ENCODE measurements around the gene LPP.

Gene LPP

DNA sequence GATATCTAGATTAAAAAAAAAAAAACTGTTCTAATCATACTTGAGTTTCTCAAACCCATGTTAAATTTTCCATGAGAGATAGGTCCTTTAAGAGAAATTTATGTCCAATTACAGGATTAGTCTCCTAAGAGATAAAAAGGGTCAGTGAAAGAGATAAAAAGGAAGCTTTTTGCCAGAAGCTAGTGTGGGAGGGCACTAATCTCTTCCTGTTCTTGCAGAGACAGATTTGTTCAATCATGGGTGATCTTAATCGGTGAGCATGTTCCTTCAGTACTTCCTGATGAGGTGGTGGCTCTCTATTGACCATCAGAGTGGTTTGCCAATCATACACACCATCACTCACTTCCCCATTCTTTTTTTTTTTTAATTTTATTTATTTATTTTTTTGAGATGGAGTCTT, 16.9 kb upstream of the LPP start:
- no peak for DNase-seq

DNA sequence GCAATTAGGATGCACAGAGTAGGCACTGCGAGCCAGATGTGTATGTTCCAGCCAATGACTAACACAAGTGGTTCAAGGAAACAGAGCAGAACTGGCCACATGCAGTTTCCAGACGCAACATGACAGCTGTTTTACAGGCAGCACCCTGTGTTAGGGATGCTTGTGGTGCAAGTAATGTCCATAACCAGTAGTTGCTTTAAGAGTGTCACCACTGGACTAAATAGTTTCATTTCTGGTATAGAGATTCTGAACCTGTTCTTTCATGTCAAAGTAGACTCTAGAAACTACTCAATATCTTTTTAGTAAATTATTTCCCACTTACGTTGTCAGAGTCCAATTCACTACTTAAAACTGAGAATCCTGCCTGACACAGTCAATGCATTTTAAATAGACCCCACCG, 14.5 kb upstream of the LPP start:
- no peak for DNase-seq

DNA sequence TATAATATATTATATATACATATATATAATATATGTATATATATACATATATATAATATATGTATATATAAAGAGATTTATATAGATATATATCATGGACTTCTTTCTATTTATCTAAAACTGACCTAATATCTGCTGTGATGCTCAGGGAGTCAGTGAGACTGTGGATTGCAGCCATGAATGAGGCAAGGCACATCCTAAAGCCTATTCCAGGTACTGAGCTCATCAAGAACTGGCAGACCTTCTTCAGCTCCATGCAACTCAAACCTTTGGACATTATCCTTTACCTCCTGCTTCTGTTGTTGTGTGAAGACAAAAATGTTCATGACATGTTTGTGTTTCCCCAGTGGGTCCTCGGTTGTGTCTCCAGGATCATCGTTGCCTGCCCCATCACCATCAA, 7.7 kb upstream of the LPP start:
- no peak for DNase-seq

DNA sequence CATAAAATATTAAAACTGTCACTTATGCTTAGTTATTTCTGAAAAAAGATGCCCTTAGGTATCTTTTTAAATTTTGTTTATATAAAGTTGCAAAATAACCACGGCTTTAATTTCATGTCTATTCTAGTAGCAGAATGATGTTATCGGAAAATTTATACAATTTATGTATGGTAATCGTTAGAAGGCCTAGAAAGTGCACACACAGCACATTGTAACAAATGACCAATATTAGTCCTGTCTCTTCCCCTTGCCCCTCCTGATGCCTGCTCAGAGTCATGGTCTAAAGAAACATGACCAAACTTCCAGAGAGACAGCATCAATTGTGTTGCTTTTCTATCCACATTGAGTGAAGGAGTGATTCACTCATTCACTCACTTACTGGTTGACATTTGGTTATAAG, 6.2 kb upstream of the LPP start:
- no peak for DNase-seq

DNA sequence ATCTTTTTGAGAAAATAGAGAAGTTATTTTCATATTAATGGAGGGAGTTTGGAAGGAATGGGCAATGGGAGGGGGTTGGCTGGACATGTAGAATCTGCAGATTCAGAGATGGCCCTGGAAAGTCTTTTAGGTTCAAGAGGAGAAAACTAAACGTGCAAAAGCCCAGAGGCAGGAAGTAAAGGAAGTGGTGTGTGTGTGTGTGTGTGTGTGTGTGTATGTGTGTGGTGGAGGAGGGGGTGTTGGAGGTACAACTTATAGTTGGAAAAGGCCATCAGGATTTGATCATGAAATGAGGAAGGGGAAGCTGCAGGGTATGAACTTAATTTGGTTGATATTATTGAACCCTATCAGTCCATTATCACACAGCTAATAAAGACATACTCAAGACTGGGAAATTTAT, 5.6 kb upstream of the LPP start:
- DNase-seq: no peak

DNA sequence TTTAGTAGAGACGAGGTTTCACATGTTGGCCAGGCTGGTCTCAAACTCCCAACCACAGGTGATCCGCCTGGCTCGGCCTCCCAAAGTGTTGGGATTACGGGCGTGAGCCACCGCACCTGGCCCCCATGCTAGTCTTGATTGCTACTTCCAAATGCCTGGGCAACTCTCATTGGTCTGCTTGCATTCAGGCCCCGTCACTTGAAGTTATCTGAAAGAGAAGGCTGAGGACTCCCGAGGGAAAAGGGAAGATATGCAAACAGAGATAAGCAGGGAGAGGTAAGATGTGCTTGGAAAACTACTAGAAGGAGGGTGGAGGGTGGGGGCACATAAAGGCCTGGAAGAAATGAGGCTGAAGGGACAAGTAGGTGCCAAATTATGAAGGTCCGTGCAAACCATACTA, 4.4 kb upstream of the LPP start:
- no peak for DNase-seq

DNA sequence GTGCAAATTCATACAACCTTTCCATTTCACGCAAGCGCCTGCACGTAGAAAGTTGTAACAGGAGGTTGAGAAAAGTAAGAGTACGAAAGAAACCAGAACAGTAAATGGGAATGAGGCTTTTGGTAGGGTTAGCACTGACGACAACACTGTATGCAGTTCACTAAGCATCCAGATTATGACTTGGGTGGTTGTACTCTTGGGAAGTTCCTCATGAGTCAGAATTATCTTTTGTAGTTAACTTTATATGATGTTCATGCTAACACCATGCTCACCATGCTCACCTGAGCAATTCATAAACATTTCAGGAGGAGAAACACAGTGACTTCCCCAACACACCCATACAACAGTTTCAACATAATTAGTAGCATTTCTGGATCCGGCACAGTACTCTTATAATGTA, 3.0 kb upstream of the LPP start:
- DNase-seq: no peak

DNA sequence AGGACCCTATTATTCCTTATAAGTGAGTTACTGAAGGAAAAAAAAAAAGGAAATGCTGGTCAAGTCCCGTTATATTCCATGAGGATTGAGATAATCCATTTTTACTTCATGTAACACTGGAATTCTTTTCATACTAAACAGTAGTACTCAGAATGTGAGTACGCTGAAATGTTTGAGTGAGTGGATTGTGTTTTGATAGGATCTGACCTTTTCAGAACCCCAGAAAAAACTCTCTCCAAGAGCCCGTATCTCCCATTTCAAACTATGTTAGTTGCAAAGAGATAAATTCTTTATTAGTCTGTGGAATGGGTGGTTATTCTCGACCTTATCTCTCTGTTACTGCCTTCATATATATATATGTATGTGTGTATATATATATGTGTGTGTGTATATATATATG, 2.5 kb upstream of the LPP start:
- no peak for DNase-seq

DNA sequence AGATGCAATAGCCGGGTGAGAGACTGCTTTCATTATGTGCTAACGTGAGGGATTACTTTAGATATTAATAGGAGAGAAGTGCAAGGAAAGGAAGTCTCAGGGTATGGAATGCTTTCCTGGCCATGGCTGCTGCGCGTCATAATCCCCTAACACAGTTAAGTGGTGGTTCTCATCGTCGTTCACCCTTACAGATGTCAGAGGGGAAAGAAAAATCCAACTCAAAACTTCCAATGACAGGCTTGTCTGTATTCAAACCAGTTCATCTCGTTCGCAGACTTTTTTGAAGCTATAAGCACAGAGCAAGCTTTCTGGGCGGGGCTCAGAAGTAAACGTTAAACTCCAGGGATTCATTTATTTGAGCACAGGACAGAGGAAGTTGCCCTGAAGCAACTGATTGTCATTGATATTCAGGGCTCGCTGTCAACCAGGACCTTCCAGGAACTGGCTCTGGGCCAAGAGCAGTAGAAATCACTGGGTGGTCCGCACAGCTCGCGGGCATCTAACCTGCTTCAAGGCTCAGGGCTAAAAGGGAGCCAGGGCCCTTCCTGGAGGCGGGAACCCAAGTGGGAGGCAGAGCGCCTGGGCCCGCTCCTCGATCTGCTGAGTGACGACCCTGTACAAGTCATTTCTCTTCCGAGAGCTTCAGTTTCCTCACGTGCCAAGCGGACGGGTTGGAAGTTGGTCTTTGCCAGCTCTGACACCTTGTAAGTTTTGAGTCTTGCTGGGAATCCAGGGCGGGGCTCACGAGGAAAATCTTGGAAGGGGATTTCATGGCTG, 1.1 kb upstream of the LPP start:
- no peak for DNase-seq

DNA sequence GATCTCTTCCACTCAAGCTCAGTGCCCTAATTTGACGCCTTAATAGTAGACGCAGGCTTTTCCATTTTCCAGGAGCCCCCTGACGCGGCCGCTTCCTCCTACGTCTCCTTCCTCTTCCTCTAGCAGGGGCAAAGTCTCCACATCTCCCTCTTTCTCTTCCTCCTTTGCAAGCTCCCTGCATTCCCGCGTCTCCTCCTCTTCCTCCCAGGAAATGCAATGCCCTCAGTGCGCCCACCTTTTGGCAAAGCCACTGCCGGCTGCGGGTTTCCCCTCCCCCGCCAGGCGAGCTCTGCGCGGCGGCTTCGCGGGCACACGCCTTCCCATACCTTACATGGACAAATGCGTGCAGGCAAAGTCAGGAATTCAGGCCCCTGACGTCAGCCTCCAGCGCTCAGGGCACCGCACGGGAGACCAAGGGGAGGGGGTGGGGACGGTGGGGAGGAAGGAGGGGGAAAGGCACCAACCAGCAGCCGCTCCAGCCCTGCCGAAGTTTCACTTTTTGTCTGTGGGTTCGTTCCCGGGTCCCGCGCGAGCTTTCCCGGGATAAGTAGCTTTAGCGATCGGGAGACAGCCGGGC, 432 bp upstream of the LPP start:
- peak; percentile 82 for DNase-seq

DNA sequence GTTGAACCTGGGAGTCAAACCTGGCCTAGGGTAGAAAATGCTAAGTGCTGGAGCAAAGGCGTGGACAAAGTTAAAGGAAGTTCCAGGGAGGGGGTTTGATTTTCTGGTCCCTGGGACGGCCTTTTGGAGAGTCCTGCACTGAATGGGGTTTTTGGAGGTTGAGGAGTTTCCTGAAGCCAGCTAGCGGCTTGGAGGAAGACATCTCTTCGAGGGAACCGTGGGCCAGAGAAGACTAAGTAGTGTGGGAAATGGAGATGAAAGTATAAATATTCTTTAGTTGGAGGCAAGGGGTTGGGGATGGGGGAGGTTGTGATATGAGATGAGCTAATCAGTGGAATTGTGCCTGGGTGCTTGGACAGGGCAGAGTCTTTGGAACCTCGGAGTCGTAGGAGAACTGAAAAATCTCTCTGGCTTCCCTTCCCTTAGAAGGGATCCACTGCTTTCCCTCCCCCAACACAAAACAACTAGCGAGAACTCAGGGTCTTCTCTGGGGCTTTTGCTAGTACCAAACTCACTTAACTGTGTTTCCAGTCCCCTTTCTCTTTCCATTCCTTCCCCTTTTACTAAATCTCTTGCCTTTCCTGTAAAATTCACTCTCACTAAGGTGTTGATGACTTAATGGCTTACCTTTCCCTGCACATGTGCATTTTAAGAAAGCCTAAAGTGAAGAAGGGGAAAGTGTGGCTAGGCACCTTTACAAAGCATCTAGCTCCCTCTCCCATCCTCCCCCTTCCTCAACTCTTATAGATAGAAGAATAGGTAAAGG, 1.0 kb downstream of the LPP start:
- DNase-seq: no peak

DNA sequence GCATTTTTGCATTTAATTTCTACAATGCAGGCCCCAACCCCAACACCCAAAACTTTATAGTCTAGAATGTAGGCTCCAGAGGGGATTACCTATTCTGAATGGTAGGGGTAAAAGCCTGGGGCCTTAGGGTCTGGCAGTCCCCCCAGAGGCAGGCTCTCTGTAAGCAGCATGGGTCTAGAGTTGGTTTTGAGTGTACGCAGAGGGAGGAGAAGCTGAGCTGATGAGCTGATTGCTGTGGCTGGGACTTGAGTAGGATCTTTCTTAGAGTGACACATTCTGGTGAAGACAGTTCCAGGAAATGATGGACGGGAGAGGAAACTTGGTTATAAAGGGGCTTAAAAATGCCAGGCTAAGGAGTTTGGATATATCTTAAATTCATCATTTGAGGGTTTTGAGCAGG, 2.1 kb downstream of the LPP start:
- no peak for DNase-seq

DNA sequence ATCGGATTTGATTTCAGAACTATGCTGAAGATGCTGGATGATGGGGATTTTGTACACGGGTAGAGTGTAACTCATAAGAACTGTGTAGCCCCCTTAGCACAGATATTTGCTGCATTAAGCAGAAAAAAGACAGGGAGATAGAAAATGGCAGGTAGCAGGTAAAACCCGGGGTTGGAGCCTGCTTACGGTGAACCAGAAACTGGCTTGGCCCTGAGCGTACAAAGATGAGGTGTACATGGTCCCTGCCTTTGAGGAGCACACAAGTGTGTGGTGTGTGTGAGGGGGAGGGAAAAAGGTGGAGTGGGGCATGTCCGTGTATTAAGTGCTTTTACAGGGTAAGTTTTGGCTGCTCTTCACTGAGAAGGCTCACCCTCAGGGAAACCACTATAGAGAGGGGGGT, 3.5 kb downstream of the LPP start:
- DNase-seq: no peak

DNA sequence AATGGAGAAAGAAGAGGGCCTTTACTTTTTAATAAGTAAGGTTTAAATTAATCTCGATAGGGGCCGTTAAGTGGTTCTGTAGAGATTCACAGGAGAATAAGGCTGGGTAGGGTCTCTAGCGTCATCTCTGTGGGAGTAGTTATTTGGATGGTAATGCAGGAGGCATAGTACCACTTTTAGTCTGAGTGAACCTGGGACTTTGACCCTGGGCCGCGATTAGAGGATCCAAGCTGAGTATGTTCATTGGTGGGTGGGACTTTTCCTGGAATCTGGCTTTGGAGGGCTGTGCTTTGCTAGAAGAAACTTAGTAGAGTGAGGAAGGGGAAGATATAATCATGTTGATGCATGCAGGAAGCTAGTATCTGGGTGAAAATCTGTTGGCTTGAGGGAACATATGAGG, 4.0 kb downstream of the LPP start:
- no peak for DNase-seq

DNA sequence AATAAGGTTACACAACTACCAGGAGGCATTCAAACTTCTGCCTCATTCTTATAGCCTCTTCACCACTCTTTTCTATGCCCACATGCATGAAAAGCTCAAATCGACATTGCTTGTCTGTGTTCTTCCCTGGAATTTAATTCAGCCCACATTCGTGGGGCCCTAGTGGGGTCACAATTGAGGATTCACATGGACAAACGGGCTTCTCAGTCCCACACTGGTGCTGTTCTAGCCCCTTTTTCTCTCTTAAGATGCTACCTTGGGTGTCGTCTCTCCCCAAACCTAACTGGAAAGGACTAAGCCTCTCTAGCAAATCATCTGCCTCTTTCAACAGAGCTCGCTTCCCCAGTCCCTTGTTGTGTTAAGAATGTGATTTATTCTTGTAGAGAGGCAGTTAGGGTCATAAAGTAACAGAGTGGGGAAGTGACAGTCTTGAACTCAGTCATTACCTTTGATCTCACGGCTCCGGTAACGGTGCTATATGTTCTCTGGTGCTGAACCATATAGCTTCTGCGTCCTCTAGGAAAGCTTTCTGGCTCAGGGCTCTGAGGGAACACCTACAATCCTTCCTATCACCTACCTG, 4.9 kb downstream of the LPP start:
- no peak for DNase-seq

DNA sequence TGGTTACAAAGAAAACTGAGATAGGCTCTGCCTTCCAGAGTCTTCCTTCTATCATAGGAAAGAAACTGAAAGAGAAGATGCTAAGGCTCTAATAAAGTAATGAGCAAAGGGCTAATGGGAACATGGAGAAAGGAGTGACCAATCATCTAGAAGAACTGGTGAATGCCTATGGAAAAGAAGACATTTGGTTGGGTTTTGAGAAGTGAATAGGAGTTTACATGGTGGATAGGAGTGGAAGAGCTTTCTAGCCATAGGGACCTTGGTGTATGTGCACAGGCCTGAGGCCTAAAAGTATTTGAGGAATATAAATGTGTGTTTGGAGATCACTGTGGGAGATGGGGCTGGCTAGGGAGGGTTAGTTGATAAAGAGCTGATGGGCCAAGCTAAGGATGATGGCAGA, 6.8 kb downstream of the LPP start:
- no peak for DNase-seq

DNA sequence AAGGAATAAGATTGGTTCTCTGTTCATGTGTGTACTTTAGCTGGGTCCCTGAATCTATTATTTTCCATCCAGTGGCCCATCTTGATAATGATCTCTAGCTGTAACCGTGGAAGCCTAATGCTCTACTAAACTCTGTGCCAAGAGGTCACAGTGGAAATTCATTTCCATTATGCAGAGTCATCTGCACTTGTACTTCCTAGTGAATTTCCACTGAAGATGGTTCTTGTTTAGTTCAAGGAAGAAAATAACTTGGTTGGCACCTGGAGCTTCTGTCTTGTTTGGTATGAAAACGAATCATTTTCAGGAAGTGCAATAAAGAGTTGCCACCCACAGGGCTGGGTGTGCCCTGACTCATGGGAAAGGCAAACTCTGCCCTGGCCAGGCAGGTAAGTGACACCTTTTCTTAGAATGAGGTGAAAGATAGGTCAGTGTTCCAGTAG, 10.3 kb downstream of the LPP start:
- DNase-seq: no peak

DNA sequence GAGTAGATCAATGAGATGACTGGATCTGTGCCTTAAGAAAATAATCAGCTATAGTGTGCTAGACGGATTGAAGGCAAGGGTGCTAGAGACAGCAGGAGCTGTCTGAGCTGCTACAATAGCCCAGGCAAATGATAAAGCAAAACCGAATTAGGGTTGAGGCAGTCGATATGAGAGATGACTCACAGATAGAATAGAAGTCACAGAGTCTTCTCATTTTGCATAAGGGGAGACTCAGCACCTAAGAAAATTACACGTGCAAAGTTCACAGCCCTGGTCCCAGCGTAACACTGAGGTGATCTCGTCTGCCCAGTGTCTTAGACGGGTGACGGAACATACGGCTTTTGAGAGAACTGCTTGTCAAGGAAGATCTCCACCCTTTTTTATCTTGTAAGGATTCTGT, 11.6 kb downstream of the LPP start:
- no peak for DNase-seq

DNA sequence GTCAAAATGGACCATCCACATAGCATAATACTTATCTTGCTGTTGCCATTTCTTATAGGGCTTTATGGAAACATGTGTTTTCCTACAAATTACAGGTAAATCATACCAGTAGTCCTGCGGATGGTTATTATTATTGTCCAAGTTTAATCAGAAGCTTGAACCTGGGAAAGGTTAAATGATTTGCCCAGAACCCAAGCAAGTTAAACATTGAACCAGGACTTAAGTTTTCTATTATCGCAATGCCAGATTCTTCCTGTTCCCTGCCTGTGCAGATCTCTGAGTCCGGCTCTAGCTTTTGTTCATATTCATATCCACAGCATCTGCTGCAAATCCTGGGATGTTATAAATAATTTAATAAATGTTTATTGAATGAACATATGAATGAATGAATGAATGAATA, 12.5 kb downstream of the LPP start:
- DNase-seq: no peak

DNA sequence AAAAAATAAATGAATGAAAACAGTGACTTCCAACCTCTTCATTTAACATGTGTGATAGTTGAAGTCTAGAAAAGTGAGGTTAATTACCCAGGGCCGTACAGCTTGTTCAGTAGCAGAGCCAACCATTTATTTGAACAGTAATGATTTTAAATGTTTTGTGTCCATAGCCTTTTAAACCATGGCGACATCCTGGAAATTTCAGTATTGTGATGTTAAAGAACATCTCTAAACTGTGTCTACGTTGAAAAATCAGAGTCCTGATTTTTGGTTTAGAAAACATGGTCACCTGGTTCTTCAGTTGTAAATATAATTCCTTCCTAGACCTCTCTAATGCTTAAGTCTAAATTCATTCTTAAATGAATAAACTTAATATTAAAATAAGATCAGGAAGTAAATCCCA, 14.2 kb downstream of the LPP start:
- DNase-seq: no peak

DNA sequence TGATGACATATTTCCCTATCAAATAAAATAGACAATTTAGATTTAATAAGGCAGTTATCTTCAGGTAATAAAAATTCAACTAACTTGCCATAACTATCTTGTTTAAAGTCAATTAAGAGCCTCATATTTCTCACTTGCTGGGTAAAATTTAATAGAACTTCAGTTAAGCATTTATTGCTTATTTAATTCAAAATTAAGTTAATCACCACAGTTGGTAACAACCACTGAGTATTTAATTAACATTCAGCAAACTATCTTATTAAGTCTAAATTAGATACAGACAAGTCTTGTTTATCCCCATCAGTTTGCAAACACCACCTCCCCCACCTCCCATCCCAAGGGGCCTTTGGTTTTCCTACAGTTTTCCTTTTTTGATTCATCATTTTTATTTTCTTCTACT, 14.7 kb downstream of the LPP start:
- no peak for DNase-seq

DNA sequence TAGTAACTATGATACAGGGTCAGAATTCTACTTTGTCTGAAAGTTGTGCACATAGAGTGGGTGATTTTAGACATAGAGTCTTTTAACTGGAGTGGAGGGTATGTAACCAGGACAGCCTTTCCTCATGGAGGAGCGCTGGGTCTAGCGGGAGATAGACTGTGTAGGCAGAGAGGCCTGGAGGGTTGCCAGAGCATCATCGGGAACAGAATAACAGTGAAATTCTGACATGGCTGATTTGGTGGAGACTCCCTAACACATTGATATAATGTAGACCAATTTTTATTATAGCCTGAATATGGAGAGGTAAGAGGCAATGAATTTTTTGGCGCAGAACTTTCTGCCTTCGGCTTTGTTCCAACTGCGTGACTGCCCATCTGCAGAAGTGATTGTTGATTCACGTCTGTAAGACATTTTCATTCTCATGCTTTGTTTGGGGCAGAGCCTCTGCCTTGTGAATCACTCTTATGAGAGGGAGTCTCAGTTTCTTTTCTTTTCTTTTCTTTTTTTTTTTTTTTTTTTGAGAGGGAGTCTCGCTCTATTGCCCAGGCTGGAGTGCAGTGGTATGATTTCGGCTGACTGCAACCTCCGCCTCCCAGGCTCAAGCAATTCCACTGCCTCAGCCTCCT, 16.0 kb downstream of the LPP start:
- DNase-seq: no peak
